Measurements from ENCODE around the gene C2orf74.
"Not testable (repeated sequence)": the region's sequence is repeated elsewhere in the genome, so short reads cannot be mapped to it uniquely, and the experiment has no call there.

GRCh38 chr2:61194646-61195045, 32.7 kb downstream of the C2orf74 start:
- not testable (repeated sequence) for TF ChIP-seq CTCF, POLR2A (IDR thresholded peaks at IDR 0.05)

Data from lower leg skin (tissue), 3 donors.